Activated T-helper 1 cell treated with anti-CD3 and anti-CD28 coated beads, Interleukin-12 subunit alpha, Interleukin-12 subunit beta, Interleukin-2, Interleukin-4 antibody, amounts not matched to agents 30 ng/mL and 10 ng/mL and 1 ng/mL, durations not matched to agents 14 hours and 24 hours and 36 hours (primary cell): ENCODE measurements around the gene FMOD. TPM values are rescaled to one million over a fixed set of nuclear protein-coding genes. Genes with fewer than 3 reads are reported as not detected.

Source experiments
- DNase-seq: peaks from one replicate; pipeline ENCODE4 v3.0.0; 2021; ENCODE audit warnings: low spot score
- H3K27ac Mint-ChIP-seq: one replicate; pipeline ENCODE4 v1.8.0; 2021; ENCODE audit warnings: mild to moderate bottlenecking, mixed read lengths
- H3K27me3 Mint-ChIP-seq: one replicate; pipeline ENCODE4 v1.8.0; 2022; ENCODE audit warnings: mild to moderate bottlenecking, moderate library complexity, mixed read lengths; ENCODE audit not compliant: insufficient read depth
- H3K36me3 Mint-ChIP-seq: one replicate; pipeline ENCODE4 v1.8.0; 2021; ENCODE audit warnings: low read depth, mixed read lengths
- H3K4me1 Mint-ChIP-seq: one replicate; pipeline ENCODE4 v1.8.0; 2021; ENCODE audit warnings: low read depth, mixed read lengths
- H3K4me3 Mint-ChIP-seq: one replicate; pipeline ENCODE4 v1.8.0; 2021; ENCODE audit warnings: mild to moderate bottlenecking, moderate library complexity, mixed read lengths
- H3K9me3 Mint-ChIP-seq: one replicate; pipeline ENCODE4 v1.8.0; 2021; ENCODE audit warnings: mixed read lengths
- intact Hi-C: fragments of 100-400 bp; cut with micrococcal nuclease; formaldehyde crosslinking; loops from one replicate; pipeline ENCODE4 v1.15.1; 2024
- total RNA-seq: library from RNA; stranded (reverse); gene quantifications from 2 replicates; pipeline ENCODE4 v1.2.3, GENCODE V29; 2022

FMOD gene
- total RNA-seq, 1 donor from 2014 or later = 4.1 TPM

DNA sequence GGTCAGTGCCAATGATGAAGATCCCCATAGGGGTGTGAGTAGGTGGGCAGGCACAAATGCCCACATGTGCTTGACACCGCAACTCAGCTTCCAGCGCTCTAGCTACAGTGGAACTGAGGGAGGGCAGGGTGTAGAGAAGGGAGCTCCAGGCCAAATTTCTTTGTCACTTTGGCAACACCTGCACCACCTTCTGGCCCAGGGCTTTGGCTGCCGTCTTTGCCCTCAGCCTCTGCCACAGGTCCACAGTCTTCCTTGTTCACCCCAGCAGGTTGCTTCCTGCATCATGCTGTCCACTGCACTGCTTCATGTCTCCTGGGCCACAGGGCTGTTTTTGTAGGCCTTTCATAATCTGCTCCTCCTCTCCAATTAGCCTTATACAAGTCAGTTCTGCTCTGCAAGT, 20.4 kb upstream of the FMOD start:
- no peak overlapping the region for H3K27ac Mint-ChIP-seq
- intact Hi-C loops = no loop called here
- H3K4me1 Mint-ChIP-seq = no peaks in the 10 kb centered on the region
- peaks cover 9% of the 10 kb centered on the region for H3K27me3 Mint-ChIP-seq
- no peaks in the 10 kb centered on the region for H3K36me3 Mint-ChIP-seq
- H3K9me3 Mint-ChIP-seq = no peaks in the 10 kb centered on the region
- no peak overlapping the region for H3K4me3 Mint-ChIP-seq
- no peak for DNase-seq

DNA sequence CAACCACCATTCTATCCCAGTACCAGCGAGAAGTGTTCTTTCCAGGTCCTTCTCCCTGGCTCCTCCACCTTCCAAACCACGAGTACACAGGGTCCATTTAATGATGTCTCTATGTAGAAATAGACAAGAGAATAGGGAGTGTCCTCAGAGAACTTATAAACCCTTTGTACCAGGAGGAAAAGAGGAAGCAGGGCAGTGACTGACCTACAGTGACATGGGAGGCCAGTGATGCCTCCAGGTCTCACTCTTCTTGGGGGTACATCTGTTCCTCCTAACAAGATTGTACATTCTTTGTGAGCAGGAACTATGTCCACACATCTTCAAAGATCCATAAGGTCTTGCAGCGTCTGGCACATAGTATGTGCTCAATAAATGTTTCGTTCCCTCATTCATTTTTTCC, 18.7 kb upstream of the FMOD start:
- intact Hi-C loops = no loop called here
- Mint-ChIP-seq H3K4me1 (no peaks in the 10 kb centered on the region), H3K27me3 (peaks cover 13% of the 10 kb centered on the region), H3K27ac (no peak overlapping the region), H3K36me3 (no peaks in the 10 kb centered on the region), H3K4me3 (no peak overlapping the region), H3K9me3 (no peaks in the 10 kb centered on the region)
- no peak for DNase-seq

DNA sequence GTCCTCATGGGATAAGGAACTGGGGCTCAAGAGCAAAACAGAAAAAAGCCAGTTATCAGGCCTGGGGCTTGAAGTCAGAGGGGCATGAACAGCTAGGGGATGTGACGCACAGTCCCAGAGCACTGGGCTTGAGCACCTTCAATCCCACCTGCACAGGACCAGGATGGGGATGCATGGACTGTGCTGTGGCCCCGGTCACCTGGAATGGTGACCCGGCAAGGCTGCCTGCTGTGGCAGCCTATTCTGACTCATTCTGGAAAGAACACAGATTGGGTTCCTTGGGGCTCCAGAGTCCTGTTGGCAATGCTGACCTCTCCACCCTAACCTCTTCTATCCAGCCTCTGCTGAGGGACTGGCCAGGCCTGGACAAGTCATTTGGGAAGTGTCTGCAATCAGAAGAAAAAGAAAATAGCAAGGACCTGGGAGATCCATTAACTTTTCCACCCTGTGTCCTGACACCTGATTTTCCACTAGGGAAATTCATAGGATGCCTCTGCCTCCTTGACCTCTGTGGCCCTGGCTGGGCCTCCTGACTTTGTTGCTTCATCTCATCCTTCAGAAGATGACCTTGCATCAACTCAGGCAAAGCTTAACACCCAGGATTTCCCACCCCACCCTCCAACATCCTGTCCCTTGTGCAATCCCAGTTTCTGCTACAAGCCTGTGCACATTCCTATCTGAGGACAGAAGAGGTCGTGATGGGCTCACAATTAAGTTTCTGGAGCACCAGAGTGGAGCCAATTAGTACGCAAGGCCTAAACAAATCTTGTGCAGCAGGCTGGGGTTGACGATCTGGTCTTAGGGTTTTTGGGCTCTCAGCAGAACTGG, 17.9 kb upstream of the FMOD start:
- Mint-ChIP-seq H3K27ac (no peak overlapping the region), H3K4me1 (no peaks in the 10 kb centered on the region)

DNA sequence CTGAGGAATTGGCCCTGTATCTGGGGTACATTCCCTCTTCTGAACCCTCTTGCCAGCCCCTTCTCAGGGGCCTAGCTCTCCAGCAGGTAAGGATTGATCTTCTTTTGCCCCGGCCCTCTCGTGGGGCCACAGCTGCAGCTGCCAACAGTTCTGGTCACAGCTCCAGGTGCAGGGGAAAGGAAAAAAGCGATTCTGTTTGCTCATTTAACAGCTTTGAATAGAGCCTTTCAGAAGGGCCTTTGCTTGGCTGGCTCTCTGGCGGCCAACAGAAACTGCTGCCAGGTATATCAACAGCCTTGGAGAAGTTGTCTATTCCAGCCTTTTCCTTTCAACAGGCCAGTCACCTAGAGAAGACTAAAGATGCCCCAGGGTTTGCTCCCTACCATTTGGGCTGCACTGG, 16.1 kb upstream of the FMOD start:
- Mint-ChIP-seq H3K4me3 (no peak overlapping the region), H3K36me3 (no peaks in the 10 kb centered on the region), H3K9me3 (no peaks in the 10 kb centered on the region), H3K27me3 (peaks cover 7% of the 10 kb centered on the region), H3K4me1 (no peaks in the 10 kb centered on the region), H3K27ac (no peak overlapping the region)
- DNase-seq = no peak
- intact Hi-C loops = no loop called here

More for the DNA sequence above, 17.9 kb upstream of the FMOD start:
- Mint-ChIP-seq H3K9me3 (no peaks in the 10 kb centered on the region), H3K36me3 (no peaks in the 10 kb centered on the region), H3K27me3 (peaks cover 11% of the 10 kb centered on the region), H3K4me3 (no peak overlapping the region)
- intact Hi-C loops = no loop called here
- no peak for DNase-seq

DNA sequence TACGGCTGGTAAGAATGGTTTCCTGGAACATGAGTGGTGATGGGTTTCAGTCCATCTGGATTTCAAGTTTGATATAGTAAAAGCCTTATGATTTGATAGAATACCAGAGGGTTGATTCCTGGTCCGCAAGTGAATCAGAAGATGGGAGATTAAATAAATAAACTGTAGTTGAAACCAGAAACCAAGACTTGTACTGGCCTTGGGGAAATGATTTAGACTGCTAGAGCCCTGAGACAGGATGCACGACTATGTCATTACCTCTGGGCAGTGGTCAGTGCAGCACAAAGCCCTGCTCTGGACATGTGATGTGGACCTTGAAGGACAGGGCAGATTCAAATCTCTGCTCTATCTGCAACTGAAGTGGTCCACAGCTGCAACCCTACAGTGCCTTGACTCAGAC, 15.6 kb upstream of the FMOD start:
- intact Hi-C loops = no loop called here

DNA sequence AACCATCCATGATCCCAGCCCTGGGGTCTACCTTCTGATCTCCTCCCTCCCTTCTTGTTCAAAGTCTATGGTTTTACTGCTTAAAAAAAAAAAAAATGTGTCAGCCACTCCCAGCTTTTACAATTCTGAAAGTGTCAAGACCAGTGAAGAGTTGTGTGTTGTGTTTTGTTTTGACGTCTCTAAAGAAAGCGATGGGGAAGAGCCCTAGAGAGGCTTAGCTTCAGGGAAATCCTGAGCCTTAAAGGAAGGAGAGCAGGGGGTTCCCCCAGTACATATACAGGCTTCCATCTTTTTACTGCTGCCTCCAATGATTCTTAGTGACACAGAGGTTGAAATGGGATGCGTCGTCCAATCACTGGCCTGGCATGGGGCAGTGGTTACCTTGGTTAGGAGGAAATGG, 13.9 kb upstream of the FMOD start:
- no peak overlapping the region for H3K4me3 Mint-ChIP-seq
- H3K27ac Mint-ChIP-seq = no peak overlapping the region
- H3K27me3 Mint-ChIP-seq = peaks cover 15% of the 10 kb centered on the region
- no peak for DNase-seq
- no peaks in the 10 kb centered on the region for H3K4me1 Mint-ChIP-seq
- no peaks in the 10 kb centered on the region for H3K9me3 Mint-ChIP-seq
- H3K36me3 Mint-ChIP-seq = no peaks in the 10 kb centered on the region
- intact Hi-C loops = no loop called here

More for the DNA sequence above, 15.6 kb upstream of the FMOD start:
- H3K4me1 Mint-ChIP-seq = no peaks in the 10 kb centered on the region
- peaks cover 7% of the 10 kb centered on the region for H3K27me3 Mint-ChIP-seq
- H3K4me3 Mint-ChIP-seq = no peak overlapping the region
- DNase-seq = no peak
- H3K27ac Mint-ChIP-seq = no peak overlapping the region
- H3K9me3 Mint-ChIP-seq = no peaks in the 10 kb centered on the region
- H3K36me3 Mint-ChIP-seq = no peaks in the 10 kb centered on the region

DNA sequence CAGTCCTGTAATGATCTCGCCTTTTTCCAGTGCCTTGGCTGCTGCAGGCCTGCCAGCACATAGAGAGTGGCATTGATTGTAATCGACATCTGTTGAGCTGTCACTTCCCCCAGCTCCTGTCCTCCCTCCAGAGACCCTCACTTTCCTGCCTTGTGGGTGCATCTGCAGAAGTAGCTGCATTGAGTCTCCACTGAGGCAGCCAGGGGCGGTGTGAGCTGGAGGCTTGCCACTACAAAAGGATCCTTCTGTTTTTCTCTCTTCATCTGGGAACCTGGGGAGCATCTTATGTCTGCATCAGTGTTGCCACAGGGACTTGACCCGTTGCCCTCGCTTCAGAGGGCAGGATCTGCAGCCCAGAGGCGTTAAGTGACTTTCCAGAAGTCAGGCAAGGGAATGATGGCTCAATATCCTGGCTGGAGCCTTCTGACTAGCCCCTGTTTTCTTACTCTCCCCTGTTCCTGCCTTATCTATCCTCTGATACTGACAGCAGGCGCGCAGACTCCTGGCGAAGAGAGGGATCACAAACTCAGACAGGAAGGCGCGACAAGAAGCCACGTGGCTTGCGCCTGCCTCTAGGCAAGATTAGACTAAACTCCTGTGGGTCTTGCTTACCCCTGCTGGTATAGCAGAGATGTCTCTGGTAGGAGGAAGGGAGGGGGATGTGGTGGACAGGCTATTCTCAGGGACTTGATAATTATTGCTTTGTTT, 13.3 kb upstream of the FMOD start:
- no peaks in the 10 kb centered on the region for H3K9me3 Mint-ChIP-seq
- no peak for DNase-seq
- H3K27me3 Mint-ChIP-seq = peaks cover 18% of the 10 kb centered on the region
- H3K27ac Mint-ChIP-seq = no peak overlapping the region
- H3K4me3 Mint-ChIP-seq = no peak overlapping the region
- H3K36me3 Mint-ChIP-seq = no peaks in the 10 kb centered on the region
- intact Hi-C loops = no loop called here
- no peaks in the 10 kb centered on the region for H3K4me1 Mint-ChIP-seq

DNA sequence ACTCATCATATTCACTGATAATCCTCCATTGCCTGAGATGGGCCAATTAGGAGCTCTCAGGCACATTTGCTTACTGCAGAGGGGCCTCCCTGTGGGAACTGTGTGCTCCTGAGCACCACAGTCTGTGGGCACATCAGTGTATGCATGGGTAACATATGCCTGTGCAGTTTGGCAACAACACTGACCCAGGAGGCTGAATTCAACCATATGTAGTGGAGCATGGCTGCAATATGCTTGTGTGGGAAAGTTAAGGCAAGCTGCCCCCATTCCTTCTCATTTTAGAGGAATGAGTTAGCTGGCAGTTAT, 11.8 kb upstream of the FMOD start:
- Mint-ChIP-seq H3K36me3 (no peaks in the 10 kb centered on the region), H3K4me1 (no peaks in the 10 kb centered on the region), H3K9me3 (no peaks in the 10 kb centered on the region), H3K27ac (no peak overlapping the region), H3K27me3 (peaks cover 21% of the 10 kb centered on the region), H3K4me3 (no peak overlapping the region)
- no peak for DNase-seq
- intact Hi-C loops = no loop called here

DNA sequence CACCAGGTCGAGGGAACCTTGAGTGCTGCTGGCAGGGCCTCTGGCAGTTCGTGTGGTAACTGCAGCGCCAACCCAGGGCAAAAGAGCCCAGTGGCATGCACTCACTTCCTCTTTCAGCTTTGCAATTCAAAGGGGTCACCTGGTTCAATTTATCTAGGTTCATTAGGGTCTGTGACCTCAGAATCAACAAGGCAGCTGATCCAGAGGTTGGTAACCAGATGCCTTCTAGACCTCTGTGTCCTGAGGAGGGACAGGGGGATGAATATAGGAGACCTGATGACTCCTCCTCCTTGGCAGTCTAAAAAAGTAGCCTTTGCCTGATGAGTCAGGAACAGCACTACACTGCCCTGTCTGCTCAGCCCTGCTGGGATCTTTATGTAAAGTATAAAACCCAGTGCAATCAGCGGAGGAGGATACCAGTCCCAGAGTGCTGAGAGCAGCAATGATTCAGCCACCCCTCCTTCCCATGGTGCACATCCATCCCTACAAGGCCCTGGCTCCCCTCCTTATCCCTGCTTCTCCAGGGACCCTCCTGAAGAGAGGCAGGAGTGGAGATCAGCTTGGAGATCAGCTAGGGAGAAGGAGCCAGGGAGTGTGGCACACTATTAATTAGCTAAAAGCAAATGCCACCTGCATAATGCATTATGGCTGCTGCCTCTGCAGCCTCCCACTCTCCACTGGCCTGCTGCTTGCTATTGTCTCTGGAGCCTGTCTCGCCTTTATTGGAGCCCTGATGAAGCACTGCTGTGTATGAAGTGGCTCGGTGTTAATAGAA, 11.2 kb upstream of the FMOD start:
- intact Hi-C loops = no loop called here
- no peak overlapping the region for H3K27ac Mint-ChIP-seq
- no peak overlapping the region for H3K4me3 Mint-ChIP-seq
- peaks cover 21% of the 10 kb centered on the region for H3K27me3 Mint-ChIP-seq
- no peaks in the 10 kb centered on the region for H3K36me3 Mint-ChIP-seq
- no peaks in the 10 kb centered on the region for H3K4me1 Mint-ChIP-seq
- no peak for DNase-seq
- no peaks in the 10 kb centered on the region for H3K9me3 Mint-ChIP-seq

DNA sequence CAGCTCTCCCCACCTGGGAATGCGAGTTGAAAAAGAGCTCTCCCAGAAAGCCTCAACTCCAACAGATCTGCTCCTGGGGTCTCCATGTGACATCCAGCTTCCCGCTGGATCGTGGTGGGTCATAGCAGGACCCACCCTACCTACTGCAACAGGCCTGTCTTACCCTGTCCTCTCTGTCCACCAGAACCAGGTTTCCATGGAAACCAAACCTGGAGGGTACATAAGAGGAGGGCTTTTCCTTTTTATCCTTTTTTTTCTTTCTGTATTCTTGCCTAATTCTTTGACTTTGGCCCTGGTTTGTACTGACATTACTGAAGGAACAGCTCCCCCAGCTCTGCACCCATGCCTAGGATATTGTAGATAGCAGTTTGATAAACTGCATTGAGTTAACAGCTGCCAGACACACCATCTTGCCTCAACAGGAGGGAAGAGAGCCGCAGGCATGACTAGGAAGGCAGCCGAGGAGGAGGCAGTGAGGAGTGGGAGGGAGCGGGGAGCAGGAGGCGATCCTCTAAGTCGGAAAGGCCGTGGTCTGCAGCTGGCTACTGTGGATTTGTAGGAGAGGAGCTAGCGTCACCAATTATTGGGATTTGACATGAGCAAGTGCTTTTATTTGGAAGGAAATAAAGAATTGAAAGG, 9.7 kb upstream of the FMOD start:
- DNase-seq = no peak
- H3K27ac Mint-ChIP-seq = no peak overlapping the region
- H3K36me3 Mint-ChIP-seq = no peaks in the 10 kb centered on the region
- no peak overlapping the region for H3K4me3 Mint-ChIP-seq
- H3K9me3 Mint-ChIP-seq = peaks cover 3% of the 10 kb centered on the region
- H3K27me3 Mint-ChIP-seq = peaks cover 25% of the 10 kb centered on the region
- H3K4me1 Mint-ChIP-seq = no peaks in the 10 kb centered on the region
- intact Hi-C loops = no loop called here

DNA sequence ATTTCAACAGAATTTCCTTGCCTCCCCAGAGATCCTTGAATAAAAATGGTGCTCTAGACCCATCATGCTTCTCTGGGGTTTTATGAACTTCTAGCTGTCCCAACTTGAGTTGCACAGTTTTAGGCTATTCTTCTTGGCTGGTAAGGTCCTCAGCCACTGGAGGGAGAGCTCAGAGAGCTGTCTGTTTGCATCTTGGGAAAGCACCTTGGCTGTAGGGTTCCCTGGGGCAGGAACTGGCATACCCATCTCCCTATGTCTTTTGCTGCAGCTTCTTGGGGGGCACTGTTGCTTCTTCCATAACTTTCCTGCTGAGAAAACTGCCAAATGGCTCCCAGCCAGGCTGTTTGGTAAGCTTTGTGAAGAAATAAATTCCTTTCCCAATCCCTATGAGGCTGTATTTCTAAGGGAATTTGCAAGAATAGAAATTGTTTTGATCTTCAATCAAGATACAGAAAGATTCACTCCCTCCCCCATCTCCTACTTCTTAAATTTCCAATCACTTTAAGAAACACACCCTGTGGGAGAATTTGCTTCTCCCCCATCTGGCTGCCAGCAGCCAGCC, 8.2 kb upstream of the FMOD start:
- intact Hi-C loops = no loop called here
- H3K9me3 Mint-ChIP-seq = peaks cover 4% of the 10 kb centered on the region
- DNase-seq = no peak
- peaks cover 24% of the 10 kb centered on the region for H3K27me3 Mint-ChIP-seq
- H3K4me3 Mint-ChIP-seq = no peak overlapping the region
- H3K27ac Mint-ChIP-seq = no peak overlapping the region
- no peaks in the 10 kb centered on the region for H3K36me3 Mint-ChIP-seq
- no peaks in the 10 kb centered on the region for H3K4me1 Mint-ChIP-seq

DNA sequence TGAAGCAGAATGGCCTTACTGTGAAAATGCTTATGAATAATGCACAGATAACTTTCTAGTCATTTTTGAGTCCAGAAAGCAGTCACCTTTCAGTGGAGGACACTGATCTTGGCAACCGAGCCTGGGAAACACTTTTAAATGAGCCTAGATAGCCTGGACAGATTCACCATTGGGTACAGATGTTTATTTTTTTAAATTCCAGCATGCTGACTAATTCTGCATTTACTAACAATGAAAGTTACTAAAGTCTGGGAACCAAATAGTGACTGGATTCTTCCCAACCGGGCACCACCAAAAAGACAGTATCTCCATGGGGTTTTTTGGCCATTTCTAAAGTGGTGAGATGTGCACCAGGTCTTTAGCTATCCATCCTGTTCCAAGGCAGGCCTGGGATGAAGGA, 3.3 kb upstream of the FMOD start:
- Mint-ChIP-seq H3K36me3 (no peaks in the 10 kb centered on the region), H3K27me3 (peaks cover 24% of the 10 kb centered on the region), H3K4me3 (no peak overlapping the region), H3K9me3 (peaks cover 4% of the 10 kb centered on the region), H3K4me1 (peaks cover 6% of the 10 kb centered on the region), H3K27ac (no peak overlapping the region)
- DNase-seq = no peak
- intact Hi-C loops = no loop called here
